Sigmoid colon (tissue), 4 donors: ENCODE results near the gene CWC27.

ENCODE experiments used
- CTCF ChIP-seq, 4 experiments: fragments of 450-650 bp in 3 of 4; fragments of 200-600 bp in 1 of 4; IDR thresholded peaks; one replicate each; pipeline ENCODE4 v1.5.1; 2016 to 2019; ENCODE audit warnings: antibody characterized with exemption in 4 of 4, mild to moderate bottlenecking in 3 of 4, moderate library complexity in 2 of 4
- EP300 ChIP-seq, 4 donors: sonication (generic); formaldehyde crosslinking; IDR thresholded peaks; one replicate each; pipeline ENCODE4 v1.6.1; 2017; ENCODE audit warnings: antibody characterized with exemption in 4 of 4
- POLR2A ChIP-seq, 2 donors: fragments of 450-650 bp; IDR thresholded peaks; one replicate each; pipeline ENCODE4 v1.6.1; 2016; ENCODE audit warnings: antibody characterized with exemption in 2 of 2, mild to moderate bottlenecking in 2 of 2, moderate library complexity in 2 of 2

DNA sequence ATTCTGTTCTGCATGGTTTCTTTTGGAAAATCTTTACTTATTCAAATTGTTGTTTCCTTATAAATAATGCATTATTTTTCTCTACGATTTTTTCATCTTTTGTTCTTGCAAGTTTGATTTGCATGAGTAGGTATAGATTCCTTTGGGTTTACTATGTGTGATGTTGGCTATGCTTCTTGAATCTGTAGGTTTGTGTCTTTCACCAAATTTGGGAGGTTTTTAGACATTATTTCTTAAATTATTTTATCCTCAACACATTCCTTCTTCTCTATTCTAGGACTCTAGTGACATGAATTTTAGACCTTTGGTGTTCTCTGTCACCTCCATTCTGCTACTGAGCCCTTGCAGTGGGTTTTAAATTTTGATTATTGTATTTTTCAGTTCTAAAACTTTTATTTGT is 219.0 kb downstream of the CWC27 start:
- TF ChIP-seq CTCF (IDR thresholded peaks at IDR 0.05) (no peak), EP300 (IDR thresholded peaks at IDR 0.05) (no peak), POLR2A (IDR thresholded peaks at IDR 0.05) (no peak)
